Small intestine (tissue), 7 donors: ENCODE measurements around the gene ELF1. TPM values are rescaled to one million over a fixed set of nuclear protein-coding genes. Genes with fewer than 3 reads are reported as not detected.

Experiments
- DNase-seq, 2 donors: peaks; one replicate each; pipeline versions ENCODE4 v3.0.0 to v3.0.0-alpha.2; 2013
- FAIRE-seq: peaks from 2 replicates; lab custom pipeline; 2012; peaks lifted over from hg19 to GRCh38; lab: Jason Lieb, UNC
- H3K27ac ChIP-seq, 3 donors: one replicate each; pipeline ENCODE4 v1.5.1; 2013; ENCODE audit warnings: low read length in 2 of 3, mild to moderate bottlenecking in 2 of 3, control low read depth in 1 of 3, inconsistent platforms in 1 of 3, low read depth in 1 of 3, moderate library complexity in 1 of 3
- H3K27me3 ChIP-seq, 3 donors: one replicate each; pipeline ENCODE4 v1.6.1; 2013; ENCODE audit warnings: low read length in 3 of 3, inconsistent platforms in 1 of 3; ENCODE audit not compliant: control insufficient read depth in 3 of 3, insufficient read depth in 3 of 3
- H3K36me3 ChIP-seq, 3 donors: one replicate each; pipeline ENCODE4 v1.6.1; 2013; ENCODE audit warnings: low read length in 3 of 3, inconsistent platforms in 1 of 3, low read depth in 1 of 3, mild to moderate bottlenecking in 1 of 3, moderate library complexity in 1 of 3; ENCODE audit not compliant: control insufficient read depth in 3 of 3, insufficient read depth in 2 of 3
- H3K4me1 ChIP-seq, 3 donors: one replicate each; pipeline ENCODE4 v1.6.1; 2013; ENCODE audit warnings: low read length in 2 of 3, inconsistent platforms in 1 of 3, low read depth in 1 of 3, mild to moderate bottlenecking in 1 of 3, moderate library complexity in 1 of 3; ENCODE audit not compliant: control insufficient read depth in 3 of 3, insufficient read depth in 2 of 3
- H3K4me3 ChIP-seq, 3 donors: one replicate each; pipeline ENCODE4 v1.5.1; 2013; ENCODE audit warnings: low read length in 3 of 3, control low read depth in 1 of 3, inconsistent platforms in 1 of 3, low read depth in 1 of 3, mild to moderate bottlenecking in 1 of 3, moderate library complexity in 1 of 3
- H3K9me3 ChIP-seq, 2 donors: one replicate each; pipeline ENCODE4 v1.6.1; 2013; ENCODE audit warnings: low read depth in 1 of 2, low read length in 1 of 2; ENCODE audit not compliant: control insufficient read depth in 2 of 2, insufficient read depth in 1 of 2
- WGBS, 3 donors: extraction: QIAGEN DNeasy Blood & Tissue Kit; methylation state at CpG; one replicate each; pipeline ENCODE4 v1.1.7; 2013; 5-methylcytosine and 5-hydroxymethylcytosine counted together
- polyA plus RNA-seq, 4 donors: library from polyadenylated mRNA; stranded (reverse) in 3 of 4; unstranded in 1 of 4; fragments of 200-250 nt in 3 of 4; fragments of 120-200 nt in 1 of 4; gene quantifications; one replicate each; pipeline versions ENCODE4 v1.2.1 to v1.2.3, GENCODE V29; 2013
- donor health status: healthy with polysubstance abuse.
- donor health status: control.
- donor health status: control.
- donor health status: Bipolar disorder and iron deficiency.
- donor health status: healthy.

ELF1 gene
- polyA plus RNA-seq, 4 donors, result 34.3 to 91.3 (median 39.4) TPM

DNA sequence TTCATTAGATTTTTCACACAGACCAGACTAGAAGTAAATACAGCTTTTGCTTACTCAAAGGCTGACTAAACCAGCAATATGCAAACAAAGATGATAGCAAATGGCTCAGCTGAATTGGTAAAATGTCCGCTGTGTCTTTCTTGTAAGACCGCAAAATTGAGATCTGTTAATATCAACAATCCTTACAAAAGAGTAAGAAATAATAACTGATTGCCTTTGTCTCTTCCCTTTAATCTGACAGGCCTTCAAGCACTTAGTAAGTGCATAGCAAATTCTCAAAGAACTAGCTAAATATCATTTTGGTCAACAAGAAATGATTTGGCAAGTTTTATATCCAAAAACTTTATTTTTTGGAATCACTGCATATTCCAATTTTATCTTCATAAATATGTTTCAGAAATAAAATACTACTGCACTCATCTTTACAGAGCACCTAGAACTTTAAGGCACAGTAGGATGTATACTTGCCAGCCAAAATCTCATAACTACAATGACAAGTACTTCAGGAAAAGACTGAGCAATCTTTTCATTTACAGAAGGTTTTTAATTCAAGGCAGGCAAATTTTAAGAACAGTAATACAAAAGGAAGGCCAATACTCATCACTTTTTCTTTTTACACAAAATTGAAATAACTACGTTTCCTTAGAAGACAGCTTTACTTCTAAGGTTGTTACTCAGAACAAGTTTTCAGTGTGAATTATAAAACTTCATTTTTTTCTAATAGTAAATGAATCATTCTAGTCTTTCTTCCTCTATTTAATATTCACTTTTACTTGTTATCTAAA, 1.1 kb downstream of the ELF1 start:
- FAIRE-seq (no peak), DNase-seq (peak in 1 of 2 donors; percentile 52)

DNA sequence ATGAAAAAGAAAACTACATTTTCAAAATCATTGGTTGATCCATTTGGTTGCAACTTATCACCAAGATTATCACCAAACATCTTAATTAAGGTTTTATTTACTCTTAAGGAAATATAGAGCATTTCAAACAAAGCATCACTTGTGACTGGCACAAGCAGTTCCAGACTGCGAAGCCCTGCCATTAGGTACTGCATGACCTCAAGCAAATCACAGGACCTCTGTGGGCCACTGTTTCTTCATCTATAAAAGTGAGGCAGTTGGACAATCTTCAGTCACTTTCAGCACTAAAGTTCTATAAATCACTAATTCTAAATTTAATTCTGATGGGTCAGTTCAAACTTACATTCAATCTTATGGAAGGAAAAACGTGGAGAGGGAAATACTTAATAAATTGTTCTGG, 2.0 kb downstream of the ELF1 start:
- no peaks in the 10 kb centered on the region for H3K36me3 ChIP-seq
- H3K4me3 ChIP-seq, result peak overlapping the region in 2 of 3 donors; percentile 25 to 52
- no peaks in the 10 kb centered on the region for H3K9me3 ChIP-seq
- H3K27me3 ChIP-seq, result no peaks in the 10 kb centered on the region
- 6 to 32% (median 12%) methylated on average over 2 of the region's 2 CpGs for WGBS, 3 donors
- peaks cover 0 to 17% (median 4%) of the 10 kb centered on the region in 3 donors for H3K4me1 ChIP-seq
- FAIRE-seq (no peak), DNase-seq (peak; percentile 56 to 70)
- H3K27ac ChIP-seq, result peak overlapping the region; percentile 71 to 97 (median 82)

More for the DNA sequence above, 1.1 kb downstream of the ELF1 start:
- H3K4me1 ChIP-seq, result peaks cover 0 to 17% (median 4%) of the 10 kb centered on the region in 3 donors
- H3K4me3 ChIP-seq, result peak overlapping the region; percentile 22 to 52 (median 47)
- no peaks in the 10 kb centered on the region for H3K9me3 ChIP-seq
- WGBS, 3 donors, result 3 to 34% (median 10%) methylated on average over 3 of the region's 3 CpGs
- no peaks in the 10 kb centered on the region for H3K27me3 ChIP-seq
- peak overlapping the region; percentile 14 to 97 (median 64) for H3K27ac ChIP-seq
- H3K36me3 ChIP-seq, result no peaks in the 10 kb centered on the region

DNA sequence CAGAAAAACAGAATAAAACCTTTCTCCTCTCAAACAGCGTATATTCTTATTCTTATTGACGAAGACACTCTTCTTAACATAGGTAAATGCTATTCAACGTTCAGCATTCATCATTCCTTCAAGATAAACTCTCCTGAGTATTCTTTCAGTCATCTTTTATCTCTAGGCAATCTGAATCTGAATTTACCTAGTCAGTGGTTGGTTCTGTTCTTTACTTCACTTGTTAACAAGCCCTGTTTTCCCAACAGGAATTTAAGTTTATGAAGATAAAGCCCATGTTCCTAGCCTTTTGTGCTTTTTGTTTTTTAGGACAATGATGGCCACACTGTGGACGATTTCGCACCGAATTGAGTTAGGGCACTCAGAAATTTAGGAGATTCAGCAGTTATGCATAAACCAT, 3.2 kb downstream of the ELF1 start:
- H3K27ac ChIP-seq, result peak overlapping the region in 1 of 3 donors; percentile 10
- no peak for FAIRE-seq

DNA sequence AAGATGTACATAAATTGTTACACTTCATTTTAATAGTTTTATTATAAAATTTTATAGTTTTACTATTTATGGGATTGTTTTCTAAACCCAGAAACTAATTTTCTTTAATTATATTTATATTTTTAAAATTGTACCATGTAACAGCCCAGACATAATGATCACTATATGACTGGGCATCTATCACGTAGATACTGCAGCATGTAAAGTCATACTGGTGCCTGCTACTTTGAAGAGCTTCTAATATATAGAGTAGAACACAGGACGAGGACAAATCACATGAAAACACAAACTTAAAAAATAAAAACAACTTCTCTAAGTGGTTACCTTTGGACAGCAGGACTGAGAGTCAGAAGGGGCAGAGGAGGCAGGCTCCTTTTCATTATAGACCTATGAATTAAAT, 5.3 kb downstream of the ELF1 start:
- WGBS, 3 donors, result 58 to 62% (median 58%) methylated on average over 2 of the region's 2 CpGs
- peaks cover 0 to 8% (median 0%) of the 10 kb centered on the region in 3 donors for H3K36me3 ChIP-seq
- FAIRE-seq, result peak; percentile 90
- no peaks in the 10 kb centered on the region for H3K9me3 ChIP-seq
- H3K4me3 ChIP-seq, result no peak overlapping the region
- no peak for DNase-seq
- H3K4me1 ChIP-seq, result peaks cover 0 to 24% (median 3%) of the 10 kb centered on the region in 3 donors
- no peak overlapping the region for H3K27ac ChIP-seq
- H3K27me3 ChIP-seq, result no peaks in the 10 kb centered on the region

More for the DNA sequence above, 3.2 kb downstream of the ELF1 start:
- no peaks in the 10 kb centered on the region for H3K27me3 ChIP-seq
- H3K4me3 ChIP-seq, result no peak overlapping the region
- no peaks in the 10 kb centered on the region for H3K9me3 ChIP-seq
- H3K36me3 ChIP-seq, result peaks cover 0 to 8% (median 0%) of the 10 kb centered on the region in 3 donors
- no peak for DNase-seq
- peaks cover 0 to 23% (median 4%) of the 10 kb centered on the region in 3 donors for H3K4me1 ChIP-seq
- 55 to 75% (median 74%) methylated on average over 6 of the region's 6 CpGs for WGBS, 3 donors

DNA sequence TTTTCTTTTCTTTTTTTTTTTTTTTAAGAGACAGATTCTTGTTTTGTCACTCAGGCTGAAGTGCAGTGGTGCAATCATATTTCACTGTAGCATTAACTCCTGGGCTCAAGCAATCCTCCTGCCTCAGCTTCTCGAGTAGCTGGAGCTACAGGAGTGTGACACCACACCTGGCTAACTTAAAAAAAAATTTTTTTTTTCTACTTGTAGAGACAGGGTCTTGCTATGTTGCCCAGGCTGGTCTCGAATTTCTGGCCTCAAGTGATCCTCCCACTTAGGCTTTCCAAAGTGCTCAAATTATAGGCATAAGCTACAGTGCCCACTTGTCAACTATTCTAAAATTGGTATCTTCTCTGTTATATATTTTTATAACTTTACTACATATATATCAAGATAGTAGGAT, 6.6 kb downstream of the ELF1 start:
- Histone ChIP-seq H3K27me3 (no peaks in the 10 kb centered on the region), H3K4me1 (peaks cover 3 to 35% (median 6%) of the 10 kb centered on the region in 3 donors), H3K9me3 (no peaks in the 10 kb centered on the region), H3K27ac (no peak overlapping the region), H3K4me3 (no peak overlapping the region), H3K36me3 (peaks cover 0 to 8% (median 0%) of the 10 kb centered on the region in 3 donors)
- DNase-seq (no peak), FAIRE-seq (no peak)
- WGBS, 3 donors, result 61 to 89% (median 72%) methylated on average over 2 of the region's 2 CpGs

DNA sequence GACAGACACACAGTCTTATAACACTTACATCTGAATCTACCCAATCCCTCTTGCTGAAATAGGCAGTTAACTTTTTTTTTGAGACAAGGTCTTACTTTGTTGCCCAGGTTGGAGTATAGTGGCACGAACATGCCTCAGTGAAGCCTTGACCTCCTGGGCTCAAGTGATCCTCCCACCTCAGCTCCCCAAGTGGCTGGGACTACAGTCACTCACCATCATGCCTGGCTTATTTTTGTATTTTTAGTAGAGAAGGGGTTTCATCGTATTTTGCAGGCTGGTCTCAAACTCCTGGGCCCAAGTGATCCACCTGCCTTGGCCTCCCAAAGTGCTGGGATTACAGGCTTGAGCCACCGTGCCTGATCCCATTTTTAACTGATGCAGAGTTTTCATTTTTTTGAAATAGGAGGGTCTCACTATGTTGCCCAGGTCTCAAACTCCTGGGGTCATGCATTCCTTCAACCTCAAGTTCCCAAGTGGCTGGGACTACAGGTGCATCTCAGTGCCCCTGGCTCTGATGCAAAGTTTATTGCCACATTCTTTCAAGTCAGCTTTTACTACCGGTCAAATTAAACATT, 7.6 kb downstream of the ELF1 start:
- Histone ChIP-seq H3K4me3 (no peak overlapping the region), H3K27ac (peak overlapping the region in 1 of 3 donors; percentile 32), H3K4me1 (peaks cover 6 to 42% (median 8%) of the 10 kb centered on the region in 3 donors), H3K27me3 (no peaks in the 10 kb centered on the region), H3K36me3 (peaks cover 0 to 8% (median 0%) of the 10 kb centered on the region in 3 donors), H3K9me3 (no peaks in the 10 kb centered on the region)
- no peak for DNase-seq
- FAIRE-seq, result no peak
- 58 to 80% (median 62%) methylated on average over 4 of the region's 4 CpGs for WGBS, 3 donors

DNA sequence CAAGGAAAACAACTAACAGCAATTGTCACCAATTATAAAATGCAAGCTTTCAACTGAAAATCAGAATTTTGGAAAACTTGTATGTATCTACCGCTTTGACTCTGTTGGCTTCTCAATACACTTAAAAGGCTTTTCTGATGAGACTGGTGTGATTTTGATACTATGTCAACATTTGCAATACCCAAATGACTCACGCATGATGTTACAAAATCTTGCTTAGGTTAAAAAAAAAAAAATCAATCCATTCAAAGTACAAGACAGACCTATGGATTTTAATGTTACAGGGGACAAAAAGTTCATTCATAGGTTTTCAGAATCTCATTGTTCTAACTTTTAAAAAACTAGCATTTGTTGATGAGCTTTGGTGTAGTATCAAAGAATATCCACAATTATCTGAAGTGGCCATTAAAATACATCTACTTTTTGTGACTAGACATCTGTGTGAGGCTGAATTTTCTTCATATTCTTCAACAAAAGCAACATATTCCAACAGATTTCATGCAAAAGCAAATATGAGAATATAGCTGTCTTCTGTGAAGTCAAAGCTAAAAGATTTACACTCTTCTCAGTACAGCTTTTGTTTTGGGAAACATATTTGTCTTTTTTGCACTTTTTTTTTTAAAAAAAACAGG, 10.7 kb downstream of the ELF1 start:
- Histone ChIP-seq H3K9me3 (no peaks in the 10 kb centered on the region), H3K4me1 (peaks cover 6 to 54% (median 12%) of the 10 kb centered on the region in 3 donors), H3K27me3 (no peaks in the 10 kb centered on the region), H3K4me3 (no peak overlapping the region), H3K36me3 (peaks cover 0 to 8% (median 0%) of the 10 kb centered on the region in 3 donors), H3K27ac (peak overlapping the region in 1 of 3 donors; percentile 36)
- FAIRE-seq, result peak; percentile 72
- WGBS, 3 donors, result 39 to 54% (median 41%) methylated on average over 2 of the region's 2 CpGs
- DNase-seq, result peak; percentile 43 to 60

DNA sequence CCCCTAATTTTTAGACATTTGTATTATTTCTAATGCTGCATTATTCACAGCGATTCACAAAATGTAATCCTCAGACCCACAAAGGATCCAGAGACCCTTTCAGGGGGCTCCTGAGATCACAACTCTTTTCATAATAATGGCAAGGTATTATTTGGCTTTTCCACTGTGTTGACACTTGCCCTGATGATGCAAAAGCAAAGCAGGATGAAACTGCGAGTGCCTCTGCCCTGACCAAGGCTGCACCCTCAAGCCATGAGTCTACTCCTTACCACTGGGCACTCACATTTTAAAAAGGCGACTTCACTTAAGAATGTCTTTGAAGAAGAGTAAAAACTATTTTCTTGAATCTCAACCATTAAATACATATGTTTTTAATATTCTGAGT, 11.4 kb downstream of the ELF1 start:
- no peak for DNase-seq
- H3K9me3 ChIP-seq, result no peaks in the 10 kb centered on the region
- H3K4me3 ChIP-seq, result no peak overlapping the region
- FAIRE-seq, result no peak
- H3K27ac ChIP-seq, result peak overlapping the region in 2 of 3 donors; percentile 36 to 55
- H3K4me1 ChIP-seq, result peaks cover 6 to 58% (median 12%) of the 10 kb centered on the region in 3 donors
- H3K36me3 ChIP-seq, result peaks cover 0 to 8% (median 0%) of the 10 kb centered on the region in 3 donors
- no peaks in the 10 kb centered on the region for H3K27me3 ChIP-seq
- WGBS, 3 donors, result 56 to 59% (median 58%) methylated on average over 3 of the region's 3 CpGs
